IMR-90 (cell line): Measurements from ENCODE around the gene DIAPH1. TPM values are rescaled to one million over a fixed set of nuclear protein-coding genes. Genes with fewer than 3 reads are reported as not detected.

Experiments used
- ATAC-seq: fragments of 200-7000 bp; cut with Tn5 transposase; 2 replicates; pipeline ENCODE4 v1.9.1; 2020; ENCODE audit warnings: low read depth, mild to moderate bottlenecking, moderate library complexity
- BruUV-seq: library from RNA; stranded (reverse); fragments of 400-500 nt; replicated peaks from 2 replicates; lab custom pipeline; 2021; lab: Mats Ljungman, UMichigan
- CTCF ChIA-PET: fragments of 300-600 bp; formaldehyde crosslinking; extraction: SDS; loops from one replicate; lab custom pipeline; 2021; ENCODE audit warnings: antibody characterized with exemption; lab: Yijun Ruan, JAX
- POLR2A ChIA-PET: fragments of 300-600 bp; sonication (Branson Sonifier 250); formaldehyde crosslinking; loops from one replicate; lab custom pipeline; 2022; ENCODE audit warnings: antibody characterized with exemption; ENCODE audit not compliant: unreplicated experiment; lab: Charles Lee
- DNase-seq: peaks from one replicate; pipeline ENCODE4 v3.0.0; 2013
- H2AFZ ChIP-seq: replicated peaks from 2 replicates; pipeline ENCODE3; 2013; ENCODE audit warnings: low read length, mild to moderate bottlenecking; ENCODE audit not compliant: poor library complexity
- H2AK5ac ChIP-seq: 2 replicates; pipeline ENCODE4 v1.6.1; 2013; ENCODE audit warnings: low read depth, low read length, inconsistent platforms
- H2AK9ac ChIP-seq: replicated peaks from 2 replicates; pipeline ENCODE3; 2013; ENCODE audit warnings: mild to moderate bottlenecking, low read depth, low read length, moderate library complexity; ENCODE audit not compliant: poor library complexity
- H2BK120ac ChIP-seq: 2 replicates; pipeline ENCODE4 v1.6.1; 2013; ENCODE audit warnings: low read depth, low read length, inconsistent platforms
- H2BK15ac ChIP-seq: 3 replicates; pipeline ENCODE4 v1.6.1; 2013; ENCODE audit warnings: low read depth, low read length, inconsistent platforms
- H2BK20ac ChIP-seq: 2 replicates; pipeline ENCODE4 v1.6.1; 2013; ENCODE audit warnings: low read depth, mild to moderate bottlenecking, inconsistent platforms, low read length, moderate library complexity
- H2BK5ac ChIP-seq: 2 replicates; pipeline ENCODE4 v1.6.1; 2013; ENCODE audit warnings: mild to moderate bottlenecking, low read depth, low read length, inconsistent platforms; ENCODE audit not compliant: poor library complexity, severe bottlenecking
- H3K14ac ChIP-seq: replicated peaks from 2 replicates; pipeline ENCODE4 v1.6.1; 2013; ENCODE audit warnings: low read depth, low read length, inconsistent platforms
- H3K18ac ChIP-seq: 2 replicates; pipeline ENCODE4 v1.6.1; 2013; ENCODE audit warnings: low read depth, low read length, control low read depth
- H3K23ac ChIP-seq: 2 replicates; pipeline ENCODE4 v1.6.1; 2013; ENCODE audit warnings: low read depth, low read length, inconsistent platforms
- H3K27ac ChIP-seq: 2 replicates; pipeline ENCODE4 v1.5.1; 2013; ENCODE audit warnings: mild to moderate bottlenecking, control low read depth, low read length; ENCODE audit not compliant: insufficient read depth
- H3K27me3 ChIP-seq: 2 replicates; pipeline ENCODE4 v1.6.1; 2013; ENCODE audit warnings: low read length; ENCODE audit not compliant: control insufficient read depth, insufficient read depth
- H3K36me3 ChIP-seq: 2 replicates; pipeline ENCODE4 v1.6.1; 2013; ENCODE audit warnings: low read length, mixed read lengths; ENCODE audit not compliant: control insufficient read depth, insufficient read depth
- H3K4ac ChIP-seq: 2 replicates; pipeline ENCODE4 v1.6.1; 2013; ENCODE audit warnings: low read depth, low read length, inconsistent platforms
- H3K4me1 ChIP-seq: 2 replicates; pipeline ENCODE4 v1.6.1; 2013; ENCODE audit warnings: low read length, mixed read lengths; ENCODE audit not compliant: control insufficient read depth, insufficient read depth
- H3K4me2 ChIP-seq: 2 replicates; pipeline ENCODE4 v1.6.1; 2013; ENCODE audit warnings: low read depth, mild to moderate bottlenecking, control low read depth, low read length, moderate library complexity
- H3K4me3 ChIP-seq: 2 replicates; pipeline ENCODE4 v1.5.1; 2013; ENCODE audit warnings: low read depth, mild to moderate bottlenecking, control low read depth, low read length, moderate library complexity; ENCODE audit not compliant: insufficient read depth
- H3K56ac ChIP-seq: 2 replicates; pipeline ENCODE4 v1.6.1; 2013; ENCODE audit warnings: low read length, inconsistent platforms; ENCODE audit not compliant: insufficient read depth; ENCODE audit errors: extremely low read depth
- H3K79me1 ChIP-seq, 2 experiments: 2 replicates each; pipeline ENCODE4 v1.6.1; 2013; ENCODE audit warnings: low read length in 2 of 2, inconsistent platforms in 1 of 2, low read depth in 1 of 2
- H3K9ac ChIP-seq: 2 replicates; pipeline ENCODE4 v1.6.1; 2013; ENCODE audit warnings: low read depth, low read length, control low read depth
- H3K9me1 ChIP-seq: 2 replicates; pipeline ENCODE4 v1.6.1; 2013; ENCODE audit warnings: low read length, inconsistent platforms; ENCODE audit not compliant: insufficient read depth
- H3K9me3 ChIP-seq: 2 replicates; pipeline ENCODE4 v1.6.1; 2013; ENCODE audit warnings: low read length; ENCODE audit not compliant: control insufficient read depth, insufficient read depth
- H4K20me1 ChIP-seq: 2 replicates; pipeline ENCODE4 v1.6.1; 2013; ENCODE audit warnings: low read length, inconsistent platforms; ENCODE audit not compliant: insufficient read depth
- H4K5ac ChIP-seq: 2 replicates; pipeline ENCODE4 v1.6.1; 2013; ENCODE audit warnings: mild to moderate bottlenecking, low read depth, low read length, control low read depth
- H4K8ac ChIP-seq, 2 experiments: 2 replicates each; pipeline ENCODE4 v1.6.1; 2013; ENCODE audit warnings: low read depth in 2 of 2, low read length in 2 of 2, control low read depth in 1 of 2, inconsistent platforms in 1 of 2
- H4K91ac ChIP-seq: 2 replicates; pipeline ENCODE4 v1.6.1; 2013; ENCODE audit warnings: low read depth, low read length, inconsistent platforms; ENCODE audit not compliant: insufficient read depth
- BHLHE40 ChIP-seq: fragments of 150-350 bp; IDR thresholded peaks from 2 replicates; pipeline ENCODE4 v1.6.1; 2016; ENCODE audit warnings: mild to moderate bottlenecking, low read depth, low read length
- CEBPB ChIP-seq: IDR thresholded peaks from 2 replicates; pipeline ENCODE4 v1.6.1; 2012; ENCODE audit warnings: low read depth, low read length, improper control_type of control experiment
- CHD1 ChIP-seq: IDR thresholded peaks from 2 replicates; pipeline ENCODE4 v1.6.1; 2012; ENCODE audit warnings: low read depth, low read length, improper control_type of control experiment
- CTCF ChIP-seq: conservative IDR thresholded peaks from 2 replicates; pipeline ENCODE4 v1.5.1; 2012; ENCODE audit warnings: mild to moderate bottlenecking, low read depth, low read length, improper control_type of control experiment
- FOS ChIP-seq: fragments of 150-350 bp; IDR thresholded peaks from 2 replicates; pipeline ENCODE4 v1.6.1; 2016; ENCODE audit warnings: low read depth, low read length
- MAFK ChIP-seq: IDR thresholded peaks from 2 replicates; pipeline ENCODE4 v1.6.1; 2012; ENCODE audit warnings: low read depth, low read length, improper control_type of control experiment
- MAZ ChIP-seq: IDR thresholded peaks from 2 replicates; pipeline ENCODE4 v1.6.1; 2012; ENCODE audit warnings: low read depth, mild to moderate bottlenecking, low read length, improper control_type of control experiment, moderate library complexity, borderline replicate concordance
- MXI1 ChIP-seq: IDR thresholded peaks from 2 replicates; pipeline ENCODE4 v1.6.1; 2012; ENCODE audit warnings: low read depth, mild to moderate bottlenecking, low read length, moderate library complexity, borderline replicate concordance
- NFE2L2 ChIP-seq: fragments of 150-350 bp; IDR thresholded peaks from 2 replicates; pipeline ENCODE4 v1.6.1; 2016; ENCODE audit warnings: low read depth, mild to moderate bottlenecking, low read length
- POLR2A ChIP-seq: IDR thresholded peaks from 2 replicates; pipeline ENCODE4 v1.6.1; 2012; ENCODE audit warnings: mild to moderate bottlenecking, low read depth, low read length
- RAD21 ChIP-seq: IDR thresholded peaks from 2 replicates; pipeline ENCODE4 v1.6.1; 2012; ENCODE audit warnings: low read length, improper control_type of control experiment
- RCOR1 ChIP-seq: IDR thresholded peaks from 2 replicates; pipeline ENCODE4 v1.6.1; 2012; ENCODE audit warnings: mild to moderate bottlenecking, low read length, improper control_type of control experiment; ENCODE audit not compliant: insufficient replicate concordance
- RFX5 ChIP-seq: IDR thresholded peaks from 2 replicates; pipeline ENCODE4 v1.8.0; 2012; ENCODE audit warnings: low read depth, mild to moderate bottlenecking, low read length, moderate library complexity
- SMC3 ChIP-seq: fragments of 150-350 bp; IDR thresholded peaks from 2 replicates; pipeline ENCODE4 v1.6.1; 2016; ENCODE audit warnings: low read depth, mild to moderate bottlenecking, antibody characterized with exemption, low read length, moderate library complexity
- WGBS, 2 experiments: methylation state at CpG; one replicate each; pipeline versions ENCODE4 v1.1.5 to v1.1.7; 2013; ENCODE audit warnings: missing lambda C conversion rate in 2 of 2; ENCODE audit not compliant: insufficient read length in 1 of 2; ENCODE audit errors: extremely low coverage in 2 of 2; 5-methylcytosine and 5-hydroxymethylcytosine counted together
- dilution Hi-C: fragments of 300-500 bp; cut with HindIII; formaldehyde crosslinking; loops from one replicate; pipeline ENCODE4 v1.14.3; 2018; ENCODE audit warnings: low sequenced_read_pairs; ENCODE audit not compliant: unreplicated experiment
- in situ Hi-C: fragments of 300-500 bp; cut with MboI; formaldehyde crosslinking; loops from 3 replicates; pipeline ENCODE4 v1.14.3; 2019; ENCODE audit warnings: low sequenced_read_pairs, inconsistent platforms, mixed read lengths
- intact Hi-C: fragments of 100-400 bp; cut with micrococcal nuclease; formaldehyde crosslinking; loops from 2 replicates; pipeline ENCODE4 v1.10.0; 2022
- polyA plus RNA-seq, 3 experiments: library from polyadenylated mRNA; depleted of rRNA; stranded (reverse); fragments of >200 nt; gene quantifications; 2 replicates each; pipeline ENCODE4 v1.2.3, GENCODE V29; 2012; ENCODE audit warnings: low replicate concordance in 1 of 3
- total RNA-seq: library from RNA; depleted of rRNA; stranded (reverse); fragments of >200 nt; gene quantifications from 2 replicates; pipeline ENCODE4 v1.2.3, GENCODE V29; 2012
- TF ChIP-seq, protein P1 (sequence below): fragments of 150-350 bp; IDR thresholded peaks from 2 replicates; pipeline ENCODE4 v1.6.1; 2016; ENCODE audit warnings: low read depth, mild to moderate bottlenecking, low read length, moderate library complexity, borderline replicate concordance
- TF ChIP-seq, protein P2 (sequence below): fragments of 150-350 bp; IDR thresholded peaks from 2 replicates; pipeline ENCODE4 v1.6.1; 2017; ENCODE audit warnings: mild to moderate bottlenecking, antibody characterized with exemption, low read length, low read depth

Gene DIAPH1
- total and polyA plus RNA-seq, 2 of the 4 experiments (the other 2 are of a cell fraction): 12.0 to 37.4 TPM

GRCh38 chr5:141484641-141485311 is 134.0 kb downstream of the DIAPH1 start, which contains the start of gene PCDHGC4:
Gene PCDHGC4, plus strand, starts transcription at chr5:141485030. Its CDS starts 144 bp downstream, at chr5:141485174.
- Histone ChIP-seq H3K27me3 (no peaks in the 10 kb centered on the region), H3K4ac (no peak within 1 kb of the TSS), H3K27ac (no peak within 1 kb of the TSS), H2AK9ac (peak within 1 kb of the TSS; percentile 3), H4K5ac (no peak within 1 kb of the TSS), H3K23ac (no peak within 1 kb of the TSS), H2BK20ac (no peak within 1 kb of the TSS), H2AK5ac (no peak within 1 kb of the TSS), H3K9me1 (peaks cover 21% of the 10 kb centered on the region), H3K79me1 (peaks cover 30 to 84% of the 10 kb centered on the region in 2 experiments), H3K36me3 (peaks cover 26% of the 10 kb centered on the region; the same call in 1 of the 2 replicates), H3K14ac (no peak within 1 kb of the TSS), H2BK120ac (no peak within 1 kb of the TSS), H3K4me2 (no peak within 1 kb of the TSS; the same call in 1 of the 2 replicates), H3K4me3 (no peak within 1 kb of the TSS), H3K18ac (no peak within 1 kb of the TSS), H2BK15ac (no peak within 1 kb of the TSS), H3K4me1 (peaks cover 17% of the 10 kb centered on the region), H4K8ac (no peak within 1 kb of the TSS), H4K91ac (no peak within 1 kb of the TSS), H3K56ac (no peak within 1 kb of the TSS), H2BK5ac (no peak within 1 kb of the TSS), H3K9me3 (no peaks in the 10 kb centered on the region; the same call in 1 of the 2 replicates), H3K9ac (no peak within 1 kb of the TSS), H2AFZ (no peak within 1 kb of the TSS), H4K20me1 (peaks cover 56% of the 10 kb centered on the region)
- ChIA-PET POLR2A (no interaction called here), CTCF (no interaction called here)
- in situ Hi-C loops (no loop called here), dilution Hi-C loops (no loop called here), intact Hi-C loops (no loop called here)
- WGBS, 2 experiments: 50% methylated on average over 2 of the region's 39 CpGs; no CpG with 5 or more reads in 1 of the 2 experiments
- DNase-seq: no peak
- no TSS peak for BruUV-seq
- no peak for TF ChIP-seq POLR2A
- TF ChIP-seq RCOR1: no peak
- no peak for TF ChIP-seq MAZ
- no peak for TF ChIP-seq RAD21
- TF ChIP-seq CEBPB: no peak
- no peak for TF ChIP-seq CHD1
- no peak for TF ChIP-seq FOS
- no peak for TF ChIP-seq BHLHE40
- TF ChIP-seq, protein P1, sequence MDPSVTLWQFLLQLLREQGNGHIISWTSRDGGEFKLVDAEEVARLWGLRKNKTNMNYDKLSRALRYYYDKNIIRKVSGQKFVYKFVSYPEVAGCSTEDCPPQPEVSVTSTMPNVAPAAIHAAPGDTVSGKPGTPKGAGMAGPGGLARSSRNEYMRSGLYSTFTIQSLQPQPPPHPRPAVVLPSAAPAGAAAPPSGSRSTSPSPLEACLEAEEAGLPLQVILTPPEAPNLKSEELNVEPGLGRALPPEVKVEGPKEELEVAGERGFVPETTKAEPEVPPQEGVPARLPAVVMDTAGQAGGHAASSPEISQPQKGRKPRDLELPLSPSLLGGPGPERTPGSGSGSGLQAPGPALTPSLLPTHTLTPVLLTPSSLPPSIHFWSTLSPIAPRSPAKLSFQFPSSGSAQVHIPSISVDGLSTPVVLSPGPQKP: no peak
- TF ChIP-seq NFE2L2: no peak
- no peak for TF ChIP-seq SMC3
- no peak for TF ChIP-seq CTCF
- TF ChIP-seq MXI1: no peak
- TF ChIP-seq, protein P2, sequence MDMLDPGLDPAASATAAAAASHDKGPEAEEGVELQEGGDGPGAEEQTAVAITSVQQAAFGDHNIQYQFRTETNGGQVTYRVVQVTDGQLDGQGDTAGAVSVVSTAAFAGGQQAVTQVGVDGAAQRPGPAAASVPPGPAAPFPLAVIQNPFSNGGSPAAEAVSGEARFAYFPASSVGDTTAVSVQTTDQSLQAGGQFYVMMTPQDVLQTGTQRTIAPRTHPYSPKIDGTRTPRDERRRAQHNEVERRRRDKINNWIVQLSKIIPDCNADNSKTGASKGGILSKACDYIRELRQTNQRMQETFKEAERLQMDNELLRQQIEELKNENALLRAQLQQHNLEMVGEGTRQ: no peak
- TF ChIP-seq RFX5: no peak
- TF ChIP-seq MAFK: no peak
- ATAC-seq: no peak
